ENCODE results near the gene RASGEF1B. TPM values are rescaled to one million over a fixed set of nuclear protein-coding genes. Genes with fewer than 3 reads are reported as not detected.
"Not testable (repeated sequence)": the region's sequence is repeated elsewhere in the genome, so short reads cannot be mapped to it uniquely, and the experiment has no call there.

Gene RASGEF1B
- polyA plus RNA-seq, 1 donor, result 30.6 TPM

DNA sequence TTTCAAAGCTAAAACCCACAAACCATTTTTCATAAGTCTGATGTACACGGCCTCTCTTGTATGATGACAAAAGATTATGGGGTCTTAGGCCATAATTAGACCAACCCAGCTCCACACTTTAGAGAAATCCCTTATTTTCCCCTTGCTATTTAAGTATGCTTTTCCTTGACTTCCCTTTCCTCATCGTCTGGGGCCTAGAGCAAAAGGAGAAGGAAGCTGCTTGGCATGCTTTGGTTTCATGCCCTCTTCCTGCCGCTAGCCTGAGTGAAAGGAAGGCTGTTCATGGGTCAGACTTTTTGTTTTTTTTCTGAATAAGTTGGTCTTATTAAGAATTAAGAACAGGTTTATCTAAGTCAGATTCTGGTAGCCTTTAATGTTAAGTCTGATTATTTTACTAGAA, 10.6 kb upstream of the RASGEF1B start:
- H3K4me1 ChIP-seq (ENCODE audit: control insufficient read depth, insufficient read depth, low read length), result no peaks in the 10 kb centered on the region
- H3K4me3 ChIP-seq (ENCODE audit: low read length), result no peak overlapping the region
- H3K9me3 ChIP-seq (ENCODE audit: control insufficient read depth, low read depth, low read length), result no peaks in the 10 kb centered on the region
- WGBS (ENCODE audit: insufficient coverage, low lambda C conversion rate), result 40% methylated on average over 1 of the region's 3 CpGs
- no peaks in the 10 kb centered on the region for H3K27me3 ChIP-seq (ENCODE audit: control insufficient read depth, insufficient read depth, low read length)
- H3K27ac ChIP-seq (ENCODE audit: low read length), result no peak overlapping the region
- DNase-seq, result no peak
- H3K36me3 ChIP-seq (ENCODE audit: control insufficient read depth, insufficient read depth, low read length), result no peaks in the 10 kb centered on the region

DNA sequence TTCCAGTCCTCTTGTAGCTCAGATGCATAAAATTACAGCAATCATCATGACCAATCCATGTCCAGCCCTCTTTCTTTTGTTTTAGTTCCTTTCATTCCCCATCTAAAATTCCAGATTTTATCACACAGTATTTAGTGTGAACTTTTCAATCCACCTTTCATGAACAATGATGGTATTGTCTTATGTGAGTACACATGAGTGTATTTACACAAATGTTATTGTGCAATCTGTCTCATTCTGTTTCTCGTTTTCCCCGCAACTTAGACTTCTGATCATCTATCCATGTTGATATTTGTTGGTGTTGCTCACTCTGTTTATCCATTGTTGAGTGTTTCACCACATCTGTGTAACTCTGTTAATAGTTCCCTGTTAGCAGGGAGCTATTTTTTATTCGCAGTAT, 9.4 kb upstream of the RASGEF1B start:
- Histone ChIP-seq H3K27me3 (ENCODE audit: control insufficient read depth, insufficient read depth, low read length) (no peaks in the 10 kb centered on the region), H3K27ac (ENCODE audit: low read length) (no peak overlapping the region), H3K4me3 (ENCODE audit: low read length) (no peak overlapping the region), H3K4me1 (ENCODE audit: control insufficient read depth, insufficient read depth, low read length) (no peaks in the 10 kb centered on the region), H3K36me3 (ENCODE audit: control insufficient read depth, insufficient read depth, low read length) (no peaks in the 10 kb centered on the region), H3K9me3 (ENCODE audit: control insufficient read depth, low read depth, low read length) (no peaks in the 10 kb centered on the region)
- 63% methylated on average over 2 of the region's 3 CpGs for WGBS (ENCODE audit: insufficient coverage, low lambda C conversion rate)
- DNase-seq, result no peak

DNA sequence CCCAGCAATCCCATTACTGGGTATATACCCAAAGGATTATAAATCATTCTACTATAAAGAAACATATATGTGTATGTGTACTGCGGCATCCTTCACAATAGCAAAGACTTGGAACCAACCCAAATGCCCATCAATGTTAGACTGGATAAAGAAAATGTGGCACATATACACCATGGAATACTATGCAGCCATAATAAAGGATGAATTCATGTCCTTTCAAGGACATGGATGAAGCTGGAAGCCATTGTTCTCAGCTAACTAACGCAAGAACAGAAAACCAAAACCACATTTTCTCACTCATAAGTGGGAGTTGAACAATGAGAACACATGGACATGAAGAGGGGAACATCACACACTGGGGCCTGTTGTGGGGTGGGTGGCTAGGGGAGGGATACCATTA, 7.9 kb upstream of the RASGEF1B start:
- WGBS (ENCODE audit: insufficient coverage, low lambda C conversion rate), result no CpG with 5 or more reads among the region's 2 CpGs
- DNase-seq; H3K27me3 ChIP-seq (ENCODE audit: control insufficient read depth, insufficient read depth, low read length): not testable (repeated sequence)

DNA sequence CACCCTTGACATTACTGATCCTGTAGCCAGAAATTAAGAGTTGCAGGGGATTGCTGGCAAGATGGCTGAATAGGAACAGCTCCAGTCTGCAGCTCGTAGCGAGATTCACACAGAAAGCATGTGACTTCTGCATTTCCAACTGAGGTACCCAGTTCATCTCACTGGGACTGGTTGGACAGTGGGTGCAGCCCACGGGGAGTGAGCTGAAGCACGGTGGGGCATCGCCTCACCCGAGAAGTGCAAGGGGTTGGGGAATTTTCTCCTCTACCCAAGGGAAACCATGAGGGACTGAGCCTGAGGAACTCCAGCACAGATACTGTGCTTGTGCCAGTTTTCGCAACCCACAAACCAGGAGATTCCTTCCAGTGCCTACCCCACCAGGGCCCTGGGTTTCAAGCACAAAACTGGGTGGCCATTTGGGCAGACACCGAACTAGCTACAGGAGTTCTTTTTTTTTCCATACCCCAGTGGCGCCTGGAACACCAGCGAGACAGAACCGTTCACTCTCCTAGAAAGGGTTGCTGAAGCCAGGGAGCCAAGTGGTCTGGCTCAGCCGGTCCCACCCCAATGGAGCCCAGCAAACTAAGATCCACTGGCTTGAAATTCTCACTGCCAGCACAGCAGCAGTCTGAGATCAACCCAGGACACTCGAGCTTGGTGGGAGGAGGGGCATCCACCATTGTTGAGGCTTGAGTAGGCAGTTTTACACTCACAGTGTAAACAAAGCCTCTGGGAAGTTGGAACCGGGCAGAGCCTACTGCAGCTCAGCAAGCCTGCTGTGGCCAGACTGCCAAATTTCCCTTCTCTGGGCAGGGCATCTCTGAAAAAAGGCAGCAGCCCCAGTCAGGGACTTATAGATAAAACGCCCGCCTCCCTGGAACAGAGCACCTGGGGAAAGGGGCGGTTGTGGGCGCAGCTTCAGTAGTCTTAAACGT, 1.9 kb upstream of the RASGEF1B start:
- not testable (repeated sequence) for H3K9me3 ChIP-seq (ENCODE audit: control insufficient read depth, low read depth, low read length); H3K27me3 ChIP-seq (ENCODE audit: control insufficient read depth, insufficient read depth, low read length); H3K36me3 ChIP-seq (ENCODE audit: control insufficient read depth, insufficient read depth, low read length); DNase-seq; H3K4me1 ChIP-seq (ENCODE audit: control insufficient read depth, insufficient read depth, low read length); H3K4me3 ChIP-seq (ENCODE audit: low read length); H3K27ac ChIP-seq (ENCODE audit: low read length)
- WGBS (ENCODE audit: insufficient coverage, low lambda C conversion rate), result no CpG with 5 or more reads among the region's 19 CpGs

More for the DNA sequence above, 7.9 kb upstream of the RASGEF1B start:
- H3K36me3 ChIP-seq (ENCODE audit: control insufficient read depth, insufficient read depth, low read length); H3K27ac ChIP-seq (ENCODE audit: low read length); H3K4me3 ChIP-seq (ENCODE audit: low read length); H3K9me3 ChIP-seq (ENCODE audit: control insufficient read depth, low read depth, low read length); H3K4me1 ChIP-seq (ENCODE audit: control insufficient read depth, insufficient read depth, low read length): not testable (repeated sequence)

DNA sequence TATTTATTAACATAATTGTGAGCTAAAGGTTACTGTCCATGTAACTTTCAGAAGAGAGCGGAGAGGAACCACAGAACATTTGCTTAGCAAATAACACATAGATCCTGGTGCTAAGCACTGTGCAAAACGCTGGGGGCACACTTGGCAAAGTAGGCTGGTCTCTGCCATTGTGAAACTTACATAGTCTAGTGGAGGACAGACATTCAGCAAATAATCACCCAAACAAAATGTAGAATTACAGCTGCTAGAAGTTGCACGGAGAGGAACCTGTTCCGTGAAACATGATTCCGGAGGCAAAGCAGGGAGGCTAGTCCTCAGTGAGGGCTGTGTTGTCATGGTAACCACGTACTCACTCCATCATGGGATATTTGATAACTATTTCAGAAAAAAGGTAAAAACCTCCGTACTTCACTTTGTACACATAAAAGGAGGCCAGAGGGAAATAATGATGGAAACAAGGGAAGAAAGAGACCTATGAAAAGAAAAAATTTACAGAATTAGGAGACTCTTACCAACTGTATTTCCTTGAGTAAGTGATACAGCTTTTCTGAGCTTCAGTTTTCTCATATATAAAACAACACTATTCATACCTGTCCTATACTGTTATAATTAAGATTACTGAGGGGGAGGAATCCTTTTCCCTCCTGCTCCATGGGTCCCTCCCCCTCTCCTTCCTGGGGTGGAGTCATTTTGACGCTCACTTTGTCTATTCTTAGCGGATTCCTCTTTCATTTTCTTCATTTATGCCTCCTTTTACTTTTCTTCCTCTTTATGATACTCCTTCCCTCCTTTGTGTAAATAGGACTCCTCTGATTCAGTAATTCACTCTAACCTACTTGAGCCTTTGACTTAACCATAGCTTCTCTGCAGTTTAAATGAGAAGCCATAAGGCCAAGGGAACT, 825 bp upstream of the RASGEF1B start:
- no peaks in the 10 kb centered on the region for H3K36me3 ChIP-seq (ENCODE audit: control insufficient read depth, insufficient read depth, low read length)
- DNase-seq, result no peak
- peak overlapping the region; percentile 86 for H3K27ac ChIP-seq (ENCODE audit: low read length)
- peaks cover 2% of the 10 kb centered on the region for H3K4me1 ChIP-seq (ENCODE audit: control insufficient read depth, insufficient read depth, low read length)
- 64% methylated on average over 4 of the region's 9 CpGs for WGBS (ENCODE audit: insufficient coverage, low lambda C conversion rate)
- H3K27me3 ChIP-seq (ENCODE audit: control insufficient read depth, insufficient read depth, low read length), result no peaks in the 10 kb centered on the region
- peak overlapping the region; percentile 56 for H3K4me3 ChIP-seq (ENCODE audit: low read length)
- no peaks in the 10 kb centered on the region for H3K9me3 ChIP-seq (ENCODE audit: control insufficient read depth, low read depth, low read length)

DNA sequence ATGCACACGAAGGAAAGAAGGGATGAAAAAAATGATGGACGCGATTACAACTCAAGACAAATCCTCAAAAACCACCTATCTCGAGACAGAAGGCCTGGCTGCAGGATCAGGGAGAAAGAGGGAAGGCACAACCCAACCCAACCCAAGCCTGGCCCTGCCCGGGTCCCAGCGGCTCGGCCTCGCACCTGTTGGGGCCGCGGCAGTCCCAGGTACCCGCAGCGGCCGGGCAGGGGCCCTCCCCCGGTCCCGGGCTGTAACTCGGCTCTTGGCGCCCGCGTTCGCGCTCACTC, 464 bp downstream of the RASGEF1B start:
- Histone ChIP-seq H3K4me3 (ENCODE audit: low read length) (peak overlapping the region; percentile 87), H3K36me3 (ENCODE audit: control insufficient read depth, insufficient read depth, low read length) (no peaks in the 10 kb centered on the region), H3K4me1 (ENCODE audit: control insufficient read depth, insufficient read depth, low read length) (peaks cover 9% of the 10 kb centered on the region), H3K9me3 (ENCODE audit: control insufficient read depth, low read depth, low read length) (no peaks in the 10 kb centered on the region), H3K27me3 (ENCODE audit: control insufficient read depth, insufficient read depth, low read length) (no peaks in the 10 kb centered on the region), H3K27ac (ENCODE audit: low read length) (peak overlapping the region; percentile 96)
- no peak for DNase-seq
- WGBS (ENCODE audit: insufficient coverage, low lambda C conversion rate), result 0% methylated on average over 1 of the region's 21 CpGs

DNA sequence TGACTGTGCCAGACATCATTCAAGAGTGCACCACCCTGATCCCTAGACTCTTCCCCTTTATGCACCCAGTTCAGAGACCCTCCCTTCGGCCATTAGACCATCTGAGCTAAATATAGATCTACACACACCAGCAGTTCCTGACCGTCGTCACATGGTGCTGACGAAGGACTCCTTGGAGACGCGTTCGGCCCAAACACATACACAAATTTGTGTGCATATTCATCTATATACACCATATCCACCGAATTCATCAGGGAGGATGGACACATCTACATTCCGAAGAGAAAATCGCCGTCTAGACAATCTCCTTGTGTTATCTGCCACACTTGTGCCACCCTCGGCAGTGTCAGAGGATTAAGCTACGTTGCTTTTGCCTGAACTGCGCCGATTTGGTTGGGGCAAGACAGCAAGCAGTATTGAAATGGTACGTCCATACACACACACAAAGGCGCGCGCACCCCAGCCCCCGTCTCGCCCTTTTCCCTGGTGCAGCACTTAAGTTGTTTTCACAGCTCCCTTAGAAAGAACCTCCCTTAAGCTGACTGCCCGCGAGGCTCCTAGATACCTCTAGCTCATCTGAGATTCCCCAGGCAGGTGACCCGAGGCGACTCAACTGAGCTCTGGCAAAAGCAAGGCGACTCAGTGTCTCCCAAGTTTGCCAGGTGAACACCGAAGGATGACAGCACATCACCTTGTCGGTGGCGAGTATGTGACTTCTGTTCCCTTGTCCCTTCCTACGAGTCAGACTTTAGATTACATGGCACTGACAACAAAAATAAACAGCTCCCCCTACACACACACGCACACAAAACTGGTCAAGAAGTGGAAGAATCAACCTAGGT, 1.0 kb downstream of the RASGEF1B start:
- peak overlapping the region; percentile 96 for H3K27ac ChIP-seq (ENCODE audit: low read length)
- peak; percentile 72 to 87 for DNase-seq
- H3K4me1 ChIP-seq (ENCODE audit: control insufficient read depth, insufficient read depth, low read length), result peaks cover 9% of the 10 kb centered on the region
- no peaks in the 10 kb centered on the region for H3K9me3 ChIP-seq (ENCODE audit: control insufficient read depth, low read depth, low read length)
- H3K27me3 ChIP-seq (ENCODE audit: control insufficient read depth, insufficient read depth, low read length), result no peaks in the 10 kb centered on the region
- peak overlapping the region; percentile 87 for H3K4me3 ChIP-seq (ENCODE audit: low read length)
- WGBS (ENCODE audit: insufficient coverage, low lambda C conversion rate), result no CpG with 5 or more reads among the region's 31 CpGs
- H3K36me3 ChIP-seq (ENCODE audit: control insufficient read depth, insufficient read depth, low read length), result no peaks in the 10 kb centered on the region

DNA sequence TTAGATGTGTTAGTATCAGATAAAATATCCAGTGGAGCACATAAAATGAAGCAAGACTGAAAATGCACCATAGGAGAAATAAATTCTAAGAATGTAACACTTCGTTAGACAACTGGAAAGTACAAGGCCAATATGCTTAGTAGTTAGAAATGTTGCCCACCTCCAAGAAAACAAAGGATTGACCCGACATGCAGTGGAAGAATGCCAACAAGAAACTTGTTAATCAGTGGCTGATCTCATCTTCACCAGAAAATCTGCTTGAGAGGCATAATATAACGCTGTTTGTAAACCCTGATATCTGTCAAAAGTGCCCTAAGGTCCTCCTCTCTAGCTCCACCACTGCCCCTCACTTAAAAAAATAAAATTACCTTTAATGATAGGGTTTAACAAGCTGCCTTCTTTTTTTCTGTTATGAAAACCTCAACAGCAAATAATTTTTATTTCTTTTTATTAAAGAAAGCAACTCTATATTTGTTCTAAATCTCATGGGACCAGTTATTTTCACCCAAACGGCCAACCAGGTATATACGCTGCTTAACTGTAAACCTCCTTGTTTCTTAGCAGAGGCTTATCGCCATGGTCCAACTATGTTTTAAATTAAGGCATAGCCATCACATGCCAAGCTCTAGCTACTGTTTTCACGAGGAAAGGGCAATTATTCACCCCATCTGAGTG, 1.8 kb downstream of the RASGEF1B start:
- H3K27me3 ChIP-seq (ENCODE audit: control insufficient read depth, insufficient read depth, low read length), result no peaks in the 10 kb centered on the region
- H3K4me1 ChIP-seq (ENCODE audit: control insufficient read depth, insufficient read depth, low read length), result peaks cover 15% of the 10 kb centered on the region
- DNase-seq, result no peak
- WGBS (ENCODE audit: insufficient coverage, low lambda C conversion rate), result 67% methylated on average over 1 of the region's 7 CpGs
- H3K9me3 ChIP-seq (ENCODE audit: control insufficient read depth, low read depth, low read length), result no peaks in the 10 kb centered on the region
- peak overlapping the region; percentile 96 for H3K27ac ChIP-seq (ENCODE audit: low read length)
- H3K4me3 ChIP-seq (ENCODE audit: low read length), result peak overlapping the region; percentile 87
- H3K36me3 ChIP-seq (ENCODE audit: control insufficient read depth, insufficient read depth, low read length), result no peaks in the 10 kb centered on the region

DNA sequence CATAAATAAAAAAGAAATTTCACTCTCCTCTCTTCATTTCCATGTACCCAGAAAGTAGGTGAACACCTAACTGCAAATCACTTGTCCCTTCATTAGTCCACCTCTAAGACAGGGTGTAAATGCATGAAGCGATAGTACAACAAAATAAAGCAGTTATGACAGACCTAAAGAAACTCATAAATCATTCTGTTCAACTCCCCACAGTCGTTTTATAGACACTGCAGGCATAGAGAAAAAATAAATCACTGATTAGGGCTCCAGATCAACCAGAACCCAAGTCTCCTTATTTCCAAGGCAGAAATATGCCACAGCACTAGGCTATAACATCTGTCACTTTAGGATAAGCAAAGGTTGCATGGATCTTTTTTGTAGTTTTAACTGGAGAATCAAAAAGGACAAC, 3.0 kb downstream of the RASGEF1B start:
- Histone ChIP-seq H3K4me1 (ENCODE audit: control insufficient read depth, insufficient read depth, low read length) (peaks cover 15% of the 10 kb centered on the region), H3K36me3 (ENCODE audit: control insufficient read depth, insufficient read depth, low read length) (no peaks in the 10 kb centered on the region), H3K4me3 (ENCODE audit: low read length) (no peak overlapping the region), H3K27me3 (ENCODE audit: control insufficient read depth, insufficient read depth, low read length) (no peaks in the 10 kb centered on the region), H3K27ac (ENCODE audit: low read length) (no peak overlapping the region), H3K9me3 (ENCODE audit: control insufficient read depth, low read depth, low read length) (no peaks in the 10 kb centered on the region)
- DNase-seq, result no peak
- no CpG with 5 or more reads among the region's 2 CpGs for WGBS (ENCODE audit: insufficient coverage, low lambda C conversion rate)

DNA sequence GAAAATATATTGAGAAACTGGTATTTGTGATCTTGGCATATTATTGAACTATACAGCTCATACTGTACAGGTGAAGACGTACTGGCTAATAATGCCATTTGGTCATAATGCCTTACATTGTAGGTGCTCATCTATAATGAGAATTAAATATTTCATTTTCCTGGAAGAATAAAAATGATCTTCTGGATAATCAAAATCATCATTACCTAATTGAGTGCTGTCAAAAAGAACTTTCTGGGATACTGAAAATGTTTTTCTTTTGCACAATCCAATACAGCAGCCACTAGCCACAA, 4.1 kb downstream of the RASGEF1B start:
- no peak overlapping the region for H3K4me3 ChIP-seq (ENCODE audit: low read length)
- H3K27me3 ChIP-seq (ENCODE audit: control insufficient read depth, insufficient read depth, low read length), result no peaks in the 10 kb centered on the region
- H3K36me3 ChIP-seq (ENCODE audit: control insufficient read depth, insufficient read depth, low read length), result no peaks in the 10 kb centered on the region
- H3K9me3 ChIP-seq (ENCODE audit: control insufficient read depth, low read depth, low read length), result no peaks in the 10 kb centered on the region
- no CpG with 5 or more reads among the region's 1 CpG for WGBS (ENCODE audit: insufficient coverage, low lambda C conversion rate)
- DNase-seq, result no peak
- H3K27ac ChIP-seq (ENCODE audit: low read length), result no peak overlapping the region
- H3K4me1 ChIP-seq (ENCODE audit: control insufficient read depth, insufficient read depth, low read length), result peaks cover 15% of the 10 kb centered on the region
